Activated CD4-positive, alpha-beta T cell treated with anti-CD3 and anti-CD28 coated beads, Interleukin-2, amount 50 U/mL, for 16 hours (primary cell): Measurements from ENCODE around the gene CYP4B1.
"Not testable (repeated sequence)": the region's sequence is repeated elsewhere in the genome, so short reads cannot be mapped to it uniquely, and the experiment has no call there.

Experiments used
- DNase-seq: peaks from one replicate; pipeline ENCODE4 v3.0.0-alpha.2; 2020

The CYP4B1 gene

GRCh38 chr1:46798810-46799209, at the start of gene CYP4B1:
Gene CYP4B1 (plus strand): TSS chr1:46799046. CDS start chr1:46799082, 36 bp downstream.
- DNase-seq = no peak

GRCh38 chr1:46749404-46749803, 49.4 kb upstream of the CYP4B1 start:
- DNase-seq = no peak

GRCh38 chr1:46749921-46750404, 48.9 kb upstream of the CYP4B1 start:
- no peak for DNase-seq

GRCh38 chr1:46753985-46754384, 44.9 kb upstream of the CYP4B1 start:
- no peak for DNase-seq

- DNase-seq = not testable (repeated sequence)
Observed at GRCh38 chr1:46754707-46755106, 44.1 kb upstream of the CYP4B1 start.

- no peak for DNase-seq
Observed at GRCh38 chr1:46755121-46755520, 43.7 kb upstream of the CYP4B1 start.

- DNase-seq = no peak
Observed at GRCh38 chr1:46757247-46757955, 41.4 kb upstream of the CYP4B1 start.

GRCh38 chr1:46757956-46758528, 40.8 kb upstream of the CYP4B1 start:
- DNase-seq = no peak

GRCh38 chr1:46760558-46761166, 38.2 kb upstream of the CYP4B1 start:
- no peak for DNase-seq

GRCh38 chr1:46761740-46762139, 37.1 kb upstream of the CYP4B1 start:
- no peak for DNase-seq

GRCh38 chr1:46764402-46764801, 34.4 kb upstream of the CYP4B1 start:
- no peak for DNase-seq

GRCh38 chr1:46767649-46768282, 31.1 kb upstream of the CYP4B1 start:
- DNase-seq = no peak

- no peak for DNase-seq
Observed at GRCh38 chr1:46768445-46768844, 30.4 kb upstream of the CYP4B1 start.

GRCh38 chr1:46769028-46769740, 29.7 kb upstream of the CYP4B1 start:
- no peak for DNase-seq

- no peak for DNase-seq
Observed at GRCh38 chr1:46770541-46770940, 28.3 kb upstream of the CYP4B1 start.

GRCh38 chr1:46772571-46772970, 26.3 kb upstream of the CYP4B1 start:
- DNase-seq = no peak

- no peak for DNase-seq
Observed at GRCh38 chr1:46774297-46774696, 24.5 kb upstream of the CYP4B1 start.

GRCh38 chr1:46778456-46778855, 20.4 kb upstream of the CYP4B1 start:
- DNase-seq = not testable (repeated sequence)

- DNase-seq = no peak
Observed at GRCh38 chr1:46784666-46785065, 14.2 kb upstream of the CYP4B1 start.

- not testable (repeated sequence) for DNase-seq
Observed at GRCh38 chr1:46788634-46789033, 10.2 kb upstream of the CYP4B1 start.

GRCh38 chr1:46790446-46791101, 8.3 kb upstream of the CYP4B1 start:
- no peak for DNase-seq

- no peak for DNase-seq
Observed at GRCh38 chr1:46793126-46793525, 5.7 kb upstream of the CYP4B1 start.
